ENCODE data around the gene TGIF2. TPM values are rescaled to one million over a fixed set of nuclear protein-coding genes. Genes with fewer than 3 reads are reported as not detected.

The TGIF2 gene
- polyA plus RNA-seq, 1 of the 3 experiments (the other 2 are of a cell fraction): 10.8 TPM

- no peak overlapping the region for H3K27ac ChIP-seq (ENCODE audit: low read depth in 2 of 2, low read length in 1 of 2)
- H3K27me3 ChIP-seq (ENCODE audit: insufficient read depth): no peaks in the 10 kb centered on the region
- H3K9me3 ChIP-seq: no peaks in the 10 kb centered on the region
- no peak for DNase-seq
- H2AFZ ChIP-seq (ENCODE audit: low read depth): no peak overlapping the region
- no peak overlapping the region for H3K4me3 ChIP-seq (ENCODE audit: low read depth in 2 of 2, low read length in 1 of 2)
- H3F3A ChIP-seq (replicated peaks; ENCODE audit: insufficient read depth): peaks cover 9% of the 10 kb centered on the region
- H3K4me2 ChIP-seq: no peak overlapping the region
- 96% methylated on average over 29 of the region's 29 CpGs for WGBS (ENCODE audit: low lambda C conversion rate)
- no peaks in the 10 kb centered on the region for H3K9me2 ChIP-seq
- CTCF ChIA-PET: interaction anchor here (0.7 kb wide), 1 partner anchor 49 kb away, joined by 3 read pairs; no protein-coding TSS in a partner anchor
- H3K79me2 ChIP-seq (ENCODE audit: insufficient read depth): peaks cover 28% of the 10 kb centered on the region
- H3K4me1 ChIP-seq (ENCODE audit: control insufficient read depth in 1 of 2, insufficient read depth in 2 of 2, low read depth in 1 of 2, low read length in 1 of 2): peaks cover 0 to 8% of the 10 kb centered on the region in 2 experiments; a peak in 1 of 4 replicates
- no peak for TF ChIP-seq EZH2phosphoT487 (IDR thresholded peaks at IDR 0.05; ENCODE audit: borderline replicate concordance, low read depth)
- H4K20me1 ChIP-seq (ENCODE audit: insufficient read depth): peaks cover 20% of the 10 kb centered on the region
- H3K36me3 ChIP-seq (replicated peaks in 1 of 2; ENCODE audit: control insufficient read depth in 1 of 2, insufficient read depth in 2 of 2, low read length in 1 of 2): peaks cover 34 to 45% of the 10 kb centered on the region in 2 experiments
- POLR2A ChIA-PET: no interaction called here
- no peak overlapping the region for H3K9ac ChIP-seq
Observed at GRCh38 chr20:36526521-36527011, 46.8 kb upstream of the TGIF2 start.

- Histone ChIP-seq H3K27ac (ENCODE audit: low read depth in 2 of 2, low read length in 1 of 2) (no peak overlapping the region), H3K9ac (no peak overlapping the region), H4K20me1 (ENCODE audit: insufficient read depth) (peaks cover 12% of the 10 kb centered on the region; the same call in 1 of the 2 replicates), H3K9me2 (no peaks in the 10 kb centered on the region), H3K36me3 (replicated peaks in 1 of 2; ENCODE audit: control insufficient read depth in 1 of 2, insufficient read depth in 2 of 2, low read length in 1 of 2) (peaks cover 27 to 44% of the 10 kb centered on the region in 2 experiments), H2AFZ (ENCODE audit: low read depth) (no peak overlapping the region), H3K79me2 (ENCODE audit: insufficient read depth) (peaks cover 18% of the 10 kb centered on the region), H3K4me1 (ENCODE audit: control insufficient read depth in 1 of 2, insufficient read depth in 2 of 2, low read depth in 1 of 2, low read length in 1 of 2) (peaks cover 0 to 8% of the 10 kb centered on the region in 2 experiments; a peak in 1 of 4 replicates), H3K4me2 (no peak overlapping the region), H3K9me3 (no peaks in the 10 kb centered on the region), H3K4me3 (ENCODE audit: low read depth in 2 of 2, low read length in 1 of 2) (no peak overlapping the region), H3F3A (replicated peaks; ENCODE audit: insufficient read depth) (peaks cover 8% of the 10 kb centered on the region), H3K27me3 (ENCODE audit: insufficient read depth) (no peaks in the 10 kb centered on the region)
- 98% methylated on average over 32 of the region's 32 CpGs for WGBS (ENCODE audit: low lambda C conversion rate)
- ChIA-PET CTCF (interaction anchor here (0.7 kb wide), 1 partner anchor 50 kb away, joined by 3 read pairs; no protein-coding TSS in a partner anchor), POLR2A (no interaction called here)
- TF ChIP-seq FOXM1 (IDR thresholded peaks at IDR 0.05; ENCODE audit: low read depth) (no peak), ZBTB33 (IDR thresholded peaks at IDR 0.05; ENCODE audit: borderline replicate concordance, low read depth) (no peak), NRF1 (IDR thresholded peaks at IDR 0.05; ENCODE audit: low read depth, low read length) (no peak), NFIC (IDR thresholded peaks at IDR 0.05; ENCODE audit: borderline replicate concordance) (no peak), TEAD4 (IDR thresholded peaks at IDR 0.05; ENCODE audit: borderline replicate concordance, insufficient read depth) (no peak), ELF1 (IDR thresholded peaks at IDR 0.05) (no peak), PBX3 (IDR thresholded peaks at IDR 0.05) (no peak), SMC3 (IDR thresholded peaks at IDR 0.05; ENCODE audit: low read depth, low read length) (no peak), RCOR1 (IDR thresholded peaks at IDR 0.05; ENCODE audit: low read length) (no peak)
- no peak for DNase-seq
Observed at GRCh38 chr20:36527331-36528125, 45.9 kb upstream of the TGIF2 start.

Data from SK-N-SH (cell line).